RCC 7860 (cell line): ENCODE results near the gene EVI2A.
A peak's percentile ranks its signal among the peaks of the same experiment; 100 is the strongest.
"Not testable (repeated sequence)": the region's sequence is repeated elsewhere in the genome, so short reads cannot be mapped to it uniquely, and the experiment has no call there.

Source experiments
- DNase-seq: peaks from one replicate; pipeline ENCODE4 v3.0.0-alpha.2; 2015; ENCODE audit warnings: low spot score
- FAIRE-seq: peaks from 2 replicates; lab custom pipeline; 2012; peaks lifted over from hg19 to GRCh38; lab: Jason Lieb, UNC

EVI2A gene, protein sequence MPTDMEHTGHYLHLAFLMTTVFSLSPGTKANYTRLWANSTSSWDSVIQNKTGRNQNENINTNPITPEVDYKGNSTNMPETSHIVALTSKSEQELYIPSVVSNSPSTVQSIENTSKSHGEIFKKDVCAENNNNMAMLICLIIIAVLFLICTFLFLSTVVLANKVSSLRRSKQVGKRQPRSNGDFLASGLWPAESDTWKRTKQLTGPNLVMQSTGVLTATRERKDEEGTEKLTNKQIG

DNA sequence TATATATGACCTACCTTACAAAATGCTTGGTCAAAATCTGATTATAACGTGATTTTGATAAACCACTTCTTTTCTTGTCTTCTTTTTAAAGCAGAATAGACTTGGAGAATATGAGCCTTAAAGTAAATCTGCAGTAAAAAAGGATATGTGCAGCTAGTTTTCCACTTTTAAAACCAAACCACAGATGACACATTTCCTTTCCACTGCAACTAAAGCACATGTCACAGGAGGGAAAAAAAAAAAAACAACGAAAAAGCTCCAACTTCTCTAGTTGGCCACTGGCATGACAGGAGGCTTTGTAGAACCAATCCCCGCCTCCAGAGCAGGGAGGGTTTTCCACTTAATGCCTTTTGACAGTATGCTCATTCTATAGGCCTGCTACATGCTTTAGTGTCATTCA, at the start of gene EVI2A:
EVI2A (minus strand) TSS at position 142 of the 400 bp plus-strand sequence. CDS start 2,609 bp downstream, outside the sequence.
- FAIRE-seq (peak; percentile 93), DNase-seq (peak; percentile 69)

DNA sequence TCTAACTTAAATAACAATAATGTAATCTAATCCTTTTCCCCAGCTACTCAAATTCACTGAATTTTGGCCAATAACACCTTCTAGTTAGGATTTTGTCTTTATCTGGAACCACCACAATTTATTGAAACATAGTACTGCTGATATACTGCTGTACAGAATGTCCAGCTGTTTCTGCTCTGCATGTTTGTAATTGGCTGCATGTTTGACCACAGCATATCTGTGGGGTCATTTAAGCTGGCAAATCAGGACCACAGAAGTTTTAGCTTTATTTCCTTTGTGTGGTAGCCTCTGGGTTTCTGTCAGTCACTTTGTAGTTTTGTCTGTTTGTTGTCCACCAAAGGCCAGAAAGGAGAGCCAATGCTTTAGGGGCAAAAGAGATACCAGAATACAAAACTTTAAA, 47.8 kb upstream of the EVI2A start:
- no peak for FAIRE-seq
- no peak for DNase-seq

DNA sequence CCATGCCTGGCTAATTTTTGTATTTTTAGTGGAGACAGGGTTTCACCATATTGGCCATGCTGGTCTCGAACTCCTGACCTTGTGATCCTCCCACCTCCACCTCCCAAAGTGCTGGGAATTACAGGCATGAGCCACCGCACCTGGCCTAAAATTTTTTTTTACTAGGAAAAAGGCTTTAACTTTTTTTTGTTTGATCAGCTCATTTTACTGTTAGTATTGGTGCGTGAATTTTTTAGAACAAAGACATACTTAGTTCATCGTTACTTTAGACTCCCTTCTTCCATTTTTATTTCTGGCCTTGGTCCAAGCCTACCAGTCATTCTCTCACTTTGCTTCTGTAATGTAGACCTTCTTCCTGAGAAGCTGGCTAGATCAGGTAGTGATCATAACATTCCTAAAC, 44.7 kb upstream of the EVI2A start:
- no peak for FAIRE-seq
- DNase-seq: no peak

DNA sequence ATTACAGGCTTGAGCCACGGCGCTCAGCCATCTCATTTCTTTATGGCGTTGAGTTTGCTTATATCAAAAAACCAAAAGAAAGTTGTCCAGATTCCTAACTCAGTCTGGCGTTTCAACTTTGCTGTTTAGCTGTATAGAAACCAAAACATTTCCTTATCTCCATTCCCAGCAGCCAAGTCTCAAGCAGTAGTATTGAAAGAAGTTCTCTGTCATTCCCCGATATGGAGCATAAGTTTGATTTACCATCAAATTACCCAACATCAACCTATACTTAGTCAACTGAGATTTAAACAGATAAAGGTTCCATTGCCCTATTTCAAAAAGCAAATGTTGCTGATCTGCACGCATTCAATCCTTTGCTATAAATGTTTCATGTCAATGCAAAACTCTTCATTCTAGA, 42.6 kb upstream of the EVI2A start:
- no peak for FAIRE-seq

DNA sequence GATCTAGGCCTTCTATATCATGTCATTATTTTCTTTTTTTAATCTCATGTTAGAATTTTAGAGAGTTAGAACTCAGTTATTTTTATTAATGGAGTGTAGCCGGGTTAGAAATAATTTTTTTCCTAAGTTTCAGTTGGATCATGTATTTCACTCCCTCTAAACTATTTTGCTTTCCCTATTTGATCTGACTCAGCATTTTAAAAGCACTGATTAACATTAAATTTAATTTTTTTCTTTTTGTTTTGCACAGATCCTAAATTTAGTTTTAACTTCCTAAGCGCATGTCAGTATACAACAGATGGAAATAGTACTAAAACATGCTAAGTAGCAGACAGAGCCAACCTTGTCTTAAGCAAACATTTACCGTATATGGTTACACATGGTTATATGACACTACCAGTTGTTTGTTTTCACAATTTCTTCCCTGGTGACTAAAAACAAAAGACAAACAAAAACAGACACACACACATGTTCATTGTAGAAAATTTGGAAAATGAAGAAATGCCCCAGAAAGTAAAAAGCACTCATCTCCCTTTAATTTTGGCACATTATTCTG, 36.5 kb upstream of the EVI2A start:
- no peak for FAIRE-seq
- DNase-seq: no peak

More for the DNA sequence above, 42.6 kb upstream of the EVI2A start:
- no peak for DNase-seq

DNA sequence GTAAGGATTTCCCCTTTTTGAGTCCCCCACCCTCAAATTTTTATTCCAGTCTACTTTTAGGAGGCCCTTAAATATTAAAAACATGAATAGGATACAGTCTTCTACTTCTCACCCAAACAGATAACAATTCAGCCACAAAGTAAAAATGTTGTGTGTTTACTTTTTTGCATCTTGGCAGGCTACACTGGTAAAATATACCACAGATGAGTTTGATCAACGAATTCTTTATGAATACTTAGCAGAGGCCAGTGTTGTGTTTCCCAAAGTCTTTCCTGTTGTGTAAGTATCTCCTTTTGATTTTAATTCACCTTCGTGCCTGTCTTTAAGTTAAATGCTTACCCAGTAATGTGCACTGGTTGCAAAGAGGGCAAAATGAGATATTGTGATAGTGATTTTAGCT, 35.7 kb upstream of the EVI2A start:
- FAIRE-seq: no peak
- no peak for DNase-seq

DNA sequence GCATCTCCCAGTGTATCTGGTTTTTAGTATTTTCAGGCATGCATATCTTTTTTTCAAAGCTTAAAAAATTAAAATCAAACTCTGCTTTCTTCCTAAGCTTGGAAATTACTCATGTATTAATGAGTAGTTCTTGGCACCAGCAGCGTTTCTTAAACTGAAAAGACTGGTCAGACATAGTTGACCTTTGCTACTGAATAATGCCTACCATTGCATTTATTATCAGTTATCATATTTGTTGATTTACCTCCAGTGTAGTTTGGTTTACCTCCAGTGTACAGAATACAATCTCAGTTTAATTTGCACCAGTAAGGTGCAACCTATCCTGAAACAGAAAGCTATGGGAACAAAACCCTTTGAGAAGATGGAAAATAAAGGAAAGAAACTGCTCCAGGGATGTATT, 34.5 kb upstream of the EVI2A start:
- no peak for FAIRE-seq
- DNase-seq: no peak

DNA sequence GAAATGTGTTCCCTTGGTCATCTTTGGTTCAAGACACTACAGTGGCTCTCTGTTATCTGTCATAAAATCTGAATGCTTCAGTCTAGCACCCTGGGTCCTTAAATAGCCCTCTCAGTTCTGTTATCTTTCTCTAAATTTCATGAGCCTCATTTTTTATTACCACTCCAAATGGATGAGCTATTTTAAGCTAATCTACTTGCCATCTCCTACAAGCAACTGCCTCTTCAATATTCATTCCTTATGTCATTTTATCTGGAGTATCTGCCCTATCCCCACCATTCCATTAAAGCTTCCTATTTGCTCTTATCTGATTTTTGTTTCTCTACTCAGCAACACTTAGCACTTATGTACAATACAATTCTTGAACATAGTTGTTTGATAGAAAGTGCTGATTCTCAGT, 28.0 kb upstream of the EVI2A start:
- FAIRE-seq: no peak
- DNase-seq: no peak

DNA sequence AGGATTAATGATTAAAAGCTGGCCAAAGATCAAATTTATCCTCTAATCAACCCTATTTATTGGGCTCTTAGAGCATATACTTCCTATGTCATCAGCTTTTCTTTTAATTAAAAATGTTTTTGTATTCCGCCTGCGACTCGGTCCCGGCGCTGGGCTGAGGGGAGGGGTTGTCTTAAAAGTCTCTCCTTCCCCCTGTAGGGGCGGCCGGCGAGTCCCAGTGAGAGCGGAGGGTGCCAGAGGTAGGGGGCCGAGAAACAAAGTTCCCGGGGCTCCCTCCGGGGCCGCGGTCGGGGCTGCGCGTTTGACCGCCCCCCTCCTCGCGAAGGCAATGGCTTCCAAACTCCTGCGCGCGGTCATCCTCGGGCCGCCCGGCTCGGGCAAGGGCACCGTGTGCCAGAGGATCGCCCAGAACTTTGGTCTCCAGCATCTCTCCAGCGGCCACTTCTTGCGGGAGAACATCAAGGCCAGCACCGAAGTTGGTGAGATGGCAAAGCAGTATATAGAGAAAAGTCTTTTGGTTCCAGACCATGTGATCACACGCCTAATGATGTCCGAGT, 23.8 kb upstream of the EVI2A start:
- not testable (repeated sequence) for DNase-seq, FAIRE-seq

DNA sequence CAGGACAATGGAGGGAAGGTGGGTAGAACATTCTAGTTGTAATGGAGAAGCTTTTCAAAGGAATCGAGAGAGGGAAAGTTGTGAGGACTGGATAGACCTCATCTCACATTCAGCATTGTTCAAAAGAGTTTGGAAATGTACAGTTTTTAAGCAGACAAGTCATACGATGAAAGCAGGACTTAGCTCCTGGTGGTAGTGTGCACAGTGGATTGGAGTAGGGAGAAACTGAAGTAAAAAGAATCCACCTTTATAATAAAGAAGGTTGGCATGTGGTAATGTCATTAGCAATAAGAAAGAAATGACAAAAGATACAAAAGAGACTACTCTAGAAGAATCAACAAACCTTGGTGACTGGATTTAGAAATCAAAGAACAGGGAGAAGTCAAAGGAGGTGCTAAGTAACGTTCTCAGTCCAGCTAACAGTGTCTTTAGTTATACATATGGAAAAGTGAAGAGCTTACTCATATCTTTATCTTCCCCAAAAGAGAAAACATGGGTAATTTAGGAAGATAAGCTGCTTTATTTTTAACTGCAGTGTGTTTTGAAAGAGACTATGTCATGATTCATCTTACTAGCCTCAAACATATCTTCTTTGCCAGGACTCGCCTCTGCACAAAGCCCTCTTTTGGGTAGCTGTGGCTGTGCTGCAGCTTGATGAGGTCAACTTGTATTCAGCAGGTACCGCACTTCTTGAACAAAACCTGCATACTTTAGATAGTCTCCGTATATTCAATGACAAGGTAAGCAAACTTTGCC, 18.7 kb upstream of the EVI2A start:
- DNase-seq (no peak), FAIRE-seq (no peak)

DNA sequence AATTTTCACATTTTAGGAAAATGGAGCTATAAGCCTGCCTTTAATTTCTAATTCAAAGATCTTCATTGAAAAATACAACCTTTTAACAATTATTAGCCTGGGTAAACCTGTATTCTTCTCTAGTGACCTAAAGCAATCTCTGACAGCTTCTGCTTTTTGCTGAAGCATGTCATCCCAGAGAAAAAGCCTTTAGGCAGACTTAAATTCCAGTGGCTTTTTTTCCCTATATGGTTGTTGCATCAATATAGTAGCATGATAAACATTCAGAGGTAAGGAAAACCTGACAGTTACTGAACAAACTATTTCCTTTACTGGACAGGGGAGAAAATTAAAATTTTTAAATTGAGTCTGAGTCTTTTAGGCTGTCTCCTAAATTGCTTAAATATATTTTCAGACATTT, 7.8 kb upstream of the EVI2A start:
- DNase-seq: peak; percentile 13
- FAIRE-seq: peak; percentile 55

DNA sequence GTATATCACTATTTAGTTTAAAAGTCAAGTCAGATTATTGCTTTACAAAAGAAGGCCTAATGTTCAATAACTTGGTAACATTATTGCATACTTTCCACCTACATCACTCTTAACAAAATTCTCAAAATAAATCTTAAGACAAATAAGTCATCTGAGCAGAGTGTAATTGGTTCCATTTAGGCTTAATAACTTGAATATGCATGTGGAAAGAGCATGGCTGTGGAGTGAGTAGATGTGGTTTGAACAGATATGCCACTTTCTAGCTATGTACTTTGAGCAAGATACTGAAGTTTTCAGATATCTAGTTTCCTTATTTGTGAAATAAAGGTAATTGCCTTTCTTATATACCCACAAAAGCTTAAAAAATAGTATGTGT, 6.7 kb upstream of the EVI2A start:
- DNase-seq: peak; percentile 21
- FAIRE-seq: no peak

DNA sequence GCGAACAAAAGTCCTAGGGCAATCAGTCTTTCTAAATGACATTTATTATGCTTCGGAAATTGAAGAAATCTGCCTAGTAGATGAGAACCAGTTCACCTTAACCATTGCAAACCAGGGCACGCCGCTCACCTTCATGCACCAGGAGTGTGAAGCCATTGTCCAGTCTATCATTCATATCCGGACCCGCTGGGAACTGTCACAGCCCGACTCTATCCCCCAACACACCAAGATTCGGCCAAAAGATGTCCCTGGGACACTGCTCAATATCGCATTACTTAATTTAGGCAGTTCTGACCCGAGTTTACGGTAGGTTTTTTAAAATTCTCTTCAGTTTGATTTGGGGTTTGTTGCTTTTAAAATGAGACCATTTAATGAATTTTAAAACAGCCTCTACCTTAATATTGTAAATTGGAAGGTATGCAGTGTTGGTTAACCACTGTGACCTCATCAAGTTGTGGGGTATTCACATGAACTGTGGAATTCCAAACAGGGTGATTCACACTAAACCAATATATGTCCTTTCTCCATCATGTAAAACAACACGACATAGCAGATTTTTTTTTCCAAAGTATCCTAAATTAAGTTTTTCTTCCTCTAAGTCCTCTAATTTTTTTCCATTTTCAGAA, 6.2 kb upstream of the EVI2A start:
- peak; percentile 81 for DNase-seq
- peak; percentile 97 for FAIRE-seq

DNA sequence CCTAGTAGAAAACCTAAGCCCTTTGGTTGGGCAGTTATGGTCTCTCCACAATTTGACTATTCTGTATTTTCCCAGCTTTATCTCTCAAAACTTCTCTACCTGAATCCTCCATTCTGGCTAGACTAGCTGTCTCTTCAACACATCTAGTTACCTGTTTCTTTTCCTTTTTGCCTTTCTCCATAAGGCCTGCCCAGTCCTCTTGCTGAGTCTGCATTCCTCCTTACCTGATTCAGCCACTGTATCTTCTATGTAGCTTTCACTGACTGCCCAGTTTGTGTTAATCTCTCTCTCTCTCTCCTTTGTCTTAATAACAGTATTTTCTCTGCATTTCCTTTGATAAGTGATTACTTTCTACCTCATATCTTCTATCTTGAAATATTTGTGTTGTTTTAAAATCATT, 2.1 kb upstream of the EVI2A start:
- DNase-seq (no peak), FAIRE-seq (no peak)

DNA sequence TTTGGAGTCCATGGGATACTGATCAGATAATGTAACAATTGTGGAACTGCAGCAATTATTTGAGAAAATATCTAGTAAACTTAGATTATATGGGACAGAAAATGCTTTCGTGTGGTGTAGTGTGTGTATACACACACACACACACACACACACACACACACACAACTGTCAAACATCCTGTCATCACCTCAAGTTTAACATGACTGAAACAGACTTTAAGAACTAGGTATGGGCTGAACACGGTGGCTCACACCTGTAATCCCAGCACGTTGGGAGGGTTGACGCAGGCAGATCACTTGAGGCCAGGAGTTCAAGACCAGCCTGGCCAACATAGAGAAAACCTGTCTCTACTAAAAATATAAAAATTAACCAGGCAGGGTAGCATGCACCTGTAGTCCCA, 544 bp upstream of the EVI2A start:
- FAIRE-seq: no peak
- DNase-seq: no peak

DNA sequence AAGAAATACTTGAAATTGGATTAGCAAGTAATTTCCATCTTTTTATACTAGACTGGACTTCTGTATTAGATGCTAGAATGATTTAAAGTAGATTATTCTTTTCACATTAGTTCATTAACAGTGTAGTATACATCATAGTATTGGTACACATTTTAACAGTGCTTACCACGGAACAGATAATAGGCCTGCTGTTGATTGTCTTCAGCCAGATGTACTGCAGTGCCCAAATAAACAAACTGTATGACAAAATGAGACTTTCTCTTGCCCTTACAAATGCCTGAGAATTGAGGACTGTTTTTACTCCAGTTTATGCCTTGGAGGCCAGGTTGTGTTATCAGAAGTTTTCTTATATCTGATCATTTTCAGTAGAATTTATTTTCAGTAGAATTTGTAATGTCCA, 631 bp downstream of the EVI2A start:
- peak; percentile 24 for FAIRE-seq
- no peak for DNase-seq

DNA sequence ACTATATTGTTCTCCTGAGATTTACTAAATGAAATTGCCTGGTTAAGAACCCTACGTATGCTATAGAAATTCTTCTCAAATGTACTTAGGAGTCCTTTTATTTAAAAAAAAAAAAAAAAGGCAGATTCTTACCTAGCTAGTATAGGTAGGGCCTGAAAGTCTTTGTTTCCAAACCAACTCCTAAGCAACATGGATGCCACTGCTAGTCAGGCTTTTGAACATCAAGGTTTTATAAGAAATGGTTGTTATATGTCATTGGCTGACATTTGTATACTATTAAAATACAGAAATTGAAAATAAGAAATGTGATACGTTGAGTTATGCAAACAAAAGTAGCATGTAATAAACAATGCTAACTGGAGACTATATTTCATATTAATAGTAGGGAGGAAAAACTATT, 1.2 kb downstream of the EVI2A start:
- DNase-seq (no peak), FAIRE-seq (no peak)

DNA sequence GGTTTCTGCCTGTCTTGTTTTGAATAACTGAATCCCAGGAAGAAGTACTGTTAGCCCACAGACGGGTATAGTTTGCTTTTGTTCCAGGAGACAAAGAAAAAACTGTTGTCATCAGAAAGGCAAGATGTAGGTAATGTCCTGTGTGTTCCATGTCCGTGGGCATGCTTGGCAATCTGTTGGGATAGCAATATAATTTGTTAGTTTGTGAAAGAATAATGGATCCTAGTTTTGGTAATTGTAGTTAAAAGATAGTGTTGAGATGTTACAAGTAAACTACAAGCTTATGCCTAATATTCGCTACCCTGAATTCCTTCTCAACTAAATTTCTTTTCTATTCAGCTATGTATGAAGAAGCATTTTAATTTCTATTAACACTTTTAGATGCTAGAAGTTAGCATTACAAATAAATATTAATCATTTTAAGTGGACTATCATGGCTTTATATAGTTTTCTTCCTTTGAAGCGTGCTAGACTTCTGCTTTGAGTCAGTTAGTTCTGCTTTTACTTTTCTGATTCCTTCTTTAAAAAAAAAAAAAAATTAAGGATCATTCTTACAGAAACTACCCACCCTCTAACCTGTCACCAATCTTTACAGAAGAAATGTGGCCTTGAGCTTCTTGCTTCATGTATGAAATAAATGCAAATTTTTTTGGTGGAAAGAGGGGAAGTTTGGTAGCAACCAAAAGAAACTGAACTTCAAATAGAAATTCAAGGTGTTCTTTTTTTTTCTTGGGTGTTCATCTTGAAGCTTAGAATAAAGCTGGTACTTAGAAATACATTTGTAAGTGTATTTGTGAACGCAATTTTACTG, 2.4 kb downstream of the EVI2A start:
- FAIRE-seq: no peak
- no peak for DNase-seq

DNA sequence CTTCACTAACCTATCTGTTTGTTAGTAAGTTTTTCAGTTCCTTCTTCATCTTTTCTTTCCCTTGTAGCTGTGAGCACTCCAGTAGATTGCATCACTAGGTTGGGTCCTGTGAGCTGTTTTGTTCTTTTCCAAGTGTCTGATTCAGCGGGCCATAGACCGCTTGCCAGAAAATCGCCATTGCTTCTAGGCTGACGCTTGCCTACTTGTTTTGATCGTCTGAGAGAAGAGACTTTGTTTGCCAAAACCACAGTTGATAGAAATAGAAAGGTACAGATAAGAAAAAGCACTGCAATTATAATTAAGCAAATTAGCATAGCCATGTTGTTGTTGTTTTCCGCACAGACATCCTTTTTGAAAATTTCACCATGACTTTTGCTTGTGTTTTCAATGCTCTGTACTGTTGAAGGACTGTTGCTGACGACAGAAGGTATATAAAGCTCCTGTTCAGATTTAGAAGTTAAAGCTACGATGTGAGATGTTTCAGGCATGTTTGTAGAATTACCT, 3.1 kb downstream of the EVI2A start:
- peak; percentile 36 for DNase-seq
- peak; percentile 71 for FAIRE-seq

DNA sequence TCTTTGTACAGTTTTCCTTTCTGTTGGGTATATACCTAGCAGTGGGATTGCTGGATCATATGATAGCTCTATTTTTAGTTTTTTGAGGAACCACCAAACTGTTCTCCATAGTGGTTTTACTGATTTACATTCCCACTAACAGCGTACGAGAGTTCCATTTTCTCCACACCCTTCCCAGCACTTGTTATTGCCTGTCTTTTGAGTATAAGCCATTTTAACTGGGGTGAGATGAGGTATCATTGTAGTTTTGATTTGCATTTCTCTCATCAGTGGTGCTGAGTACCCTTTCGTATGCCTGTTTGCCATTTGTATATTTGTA, 6.7 kb downstream of the EVI2A start:
- DNase-seq (no peak), FAIRE-seq (no peak)
